IMR-90 (cell line): ENCODE measurements around the gene PDC. TPM values are rescaled to one million over a fixed set of nuclear protein-coding genes. Genes with fewer than 3 reads are reported as not detected.

Source experiments
- ATAC-seq: fragments of 200-7000 bp; cut with Tn5 transposase; 2 replicates; pipeline ENCODE4 v1.9.1; 2020; ENCODE audit warnings: low read depth, mild to moderate bottlenecking, moderate library complexity
- BruUV-seq: library from RNA; stranded (reverse); fragments of 400-500 nt; replicated peaks from 2 replicates; lab custom pipeline; 2021; lab: Mats Ljungman, UMichigan
- CTCF ChIA-PET: fragments of 300-600 bp; formaldehyde crosslinking; extraction: SDS; loops from one replicate; lab custom pipeline; 2021; ENCODE audit warnings: antibody characterized with exemption; lab: Yijun Ruan, JAX
- POLR2A ChIA-PET: fragments of 300-600 bp; sonication (Branson Sonifier 250); formaldehyde crosslinking; loops from one replicate; lab custom pipeline; 2022; ENCODE audit warnings: antibody characterized with exemption; ENCODE audit not compliant: unreplicated experiment; lab: Charles Lee
- DNase-seq: peaks from one replicate; pipeline ENCODE4 v3.0.0; 2013
- H2AFZ ChIP-seq: replicated peaks from 2 replicates; pipeline ENCODE3; 2013; ENCODE audit warnings: low read length, mild to moderate bottlenecking; ENCODE audit not compliant: poor library complexity
- H2AK5ac ChIP-seq: 2 replicates; pipeline ENCODE4 v1.6.1; 2013; ENCODE audit warnings: low read depth, low read length, inconsistent platforms
- H2AK9ac ChIP-seq: replicated peaks from 2 replicates; pipeline ENCODE3; 2013; ENCODE audit warnings: mild to moderate bottlenecking, low read depth, low read length, moderate library complexity; ENCODE audit not compliant: poor library complexity
- H2BK120ac ChIP-seq: 2 replicates; pipeline ENCODE4 v1.6.1; 2013; ENCODE audit warnings: low read depth, low read length, inconsistent platforms
- H2BK15ac ChIP-seq: 3 replicates; pipeline ENCODE4 v1.6.1; 2013; ENCODE audit warnings: low read depth, low read length, inconsistent platforms
- H2BK20ac ChIP-seq: 2 replicates; pipeline ENCODE4 v1.6.1; 2013; ENCODE audit warnings: low read depth, mild to moderate bottlenecking, inconsistent platforms, low read length, moderate library complexity
- H2BK5ac ChIP-seq: 2 replicates; pipeline ENCODE4 v1.6.1; 2013; ENCODE audit warnings: mild to moderate bottlenecking, low read depth, low read length, inconsistent platforms; ENCODE audit not compliant: poor library complexity, severe bottlenecking
- H3K14ac ChIP-seq: replicated peaks from 2 replicates; pipeline ENCODE4 v1.6.1; 2013; ENCODE audit warnings: low read depth, low read length, inconsistent platforms
- H3K18ac ChIP-seq: 2 replicates; pipeline ENCODE4 v1.6.1; 2013; ENCODE audit warnings: low read depth, low read length, control low read depth
- H3K23ac ChIP-seq: 2 replicates; pipeline ENCODE4 v1.6.1; 2013; ENCODE audit warnings: low read depth, low read length, inconsistent platforms
- H3K27ac ChIP-seq: 2 replicates; pipeline ENCODE4 v1.5.1; 2013; ENCODE audit warnings: mild to moderate bottlenecking, control low read depth, low read length; ENCODE audit not compliant: insufficient read depth
- H3K27me3 ChIP-seq: 2 replicates; pipeline ENCODE4 v1.6.1; 2013; ENCODE audit warnings: low read length; ENCODE audit not compliant: control insufficient read depth, insufficient read depth
- H3K36me3 ChIP-seq: 2 replicates; pipeline ENCODE4 v1.6.1; 2013; ENCODE audit warnings: low read length, mixed read lengths; ENCODE audit not compliant: control insufficient read depth, insufficient read depth
- H3K4ac ChIP-seq: 2 replicates; pipeline ENCODE4 v1.6.1; 2013; ENCODE audit warnings: low read depth, low read length, inconsistent platforms
- H3K4me1 ChIP-seq: 2 replicates; pipeline ENCODE4 v1.6.1; 2013; ENCODE audit warnings: low read length, mixed read lengths; ENCODE audit not compliant: control insufficient read depth, insufficient read depth
- H3K4me2 ChIP-seq: 2 replicates; pipeline ENCODE4 v1.6.1; 2013; ENCODE audit warnings: low read depth, mild to moderate bottlenecking, control low read depth, low read length, moderate library complexity
- H3K4me3 ChIP-seq: 2 replicates; pipeline ENCODE4 v1.5.1; 2013; ENCODE audit warnings: low read depth, mild to moderate bottlenecking, control low read depth, low read length, moderate library complexity; ENCODE audit not compliant: insufficient read depth
- H3K56ac ChIP-seq: 2 replicates; pipeline ENCODE4 v1.6.1; 2013; ENCODE audit warnings: low read length, inconsistent platforms; ENCODE audit not compliant: insufficient read depth; ENCODE audit errors: extremely low read depth
- H3K79me1 ChIP-seq, 2 experiments: 2 replicates each; pipeline ENCODE4 v1.6.1; 2013; ENCODE audit warnings: low read length in 2 of 2, inconsistent platforms in 1 of 2, low read depth in 1 of 2
- H3K9ac ChIP-seq: 2 replicates; pipeline ENCODE4 v1.6.1; 2013; ENCODE audit warnings: low read depth, low read length, control low read depth
- H3K9me1 ChIP-seq: 2 replicates; pipeline ENCODE4 v1.6.1; 2013; ENCODE audit warnings: low read length, inconsistent platforms; ENCODE audit not compliant: insufficient read depth
- H3K9me3 ChIP-seq: 2 replicates; pipeline ENCODE4 v1.6.1; 2013; ENCODE audit warnings: low read length; ENCODE audit not compliant: control insufficient read depth, insufficient read depth
- H4K20me1 ChIP-seq: 2 replicates; pipeline ENCODE4 v1.6.1; 2013; ENCODE audit warnings: low read length, inconsistent platforms; ENCODE audit not compliant: insufficient read depth
- H4K5ac ChIP-seq: 2 replicates; pipeline ENCODE4 v1.6.1; 2013; ENCODE audit warnings: mild to moderate bottlenecking, low read depth, low read length, control low read depth
- H4K8ac ChIP-seq, 2 experiments: 2 replicates each; pipeline ENCODE4 v1.6.1; 2013; ENCODE audit warnings: low read depth in 2 of 2, low read length in 2 of 2, control low read depth in 1 of 2, inconsistent platforms in 1 of 2
- H4K91ac ChIP-seq: 2 replicates; pipeline ENCODE4 v1.6.1; 2013; ENCODE audit warnings: low read depth, low read length, inconsistent platforms; ENCODE audit not compliant: insufficient read depth
- CEBPB ChIP-seq: IDR thresholded peaks from 2 replicates; pipeline ENCODE4 v1.6.1; 2012; ENCODE audit warnings: low read depth, low read length, improper control_type of control experiment
- FOS ChIP-seq: fragments of 150-350 bp; IDR thresholded peaks from 2 replicates; pipeline ENCODE4 v1.6.1; 2016; ENCODE audit warnings: low read depth, low read length
- POLR2A ChIP-seq: IDR thresholded peaks from 2 replicates; pipeline ENCODE4 v1.6.1; 2012; ENCODE audit warnings: mild to moderate bottlenecking, low read depth, low read length
- WGBS, 2 experiments: methylation state at CpG; one replicate each; pipeline versions ENCODE4 v1.1.5 to v1.1.7; 2013; ENCODE audit warnings: missing lambda C conversion rate in 2 of 2; ENCODE audit not compliant: insufficient read length in 1 of 2; ENCODE audit errors: extremely low coverage in 2 of 2; 5-methylcytosine and 5-hydroxymethylcytosine counted together
- dilution Hi-C: fragments of 300-500 bp; cut with HindIII; formaldehyde crosslinking; loops from one replicate; pipeline ENCODE4 v1.14.3; 2018; ENCODE audit warnings: low sequenced_read_pairs; ENCODE audit not compliant: unreplicated experiment
- in situ Hi-C: fragments of 300-500 bp; cut with MboI; formaldehyde crosslinking; loops from 3 replicates; pipeline ENCODE4 v1.14.3; 2019; ENCODE audit warnings: low sequenced_read_pairs, inconsistent platforms, mixed read lengths
- intact Hi-C: fragments of 100-400 bp; cut with micrococcal nuclease; formaldehyde crosslinking; loops from 2 replicates; pipeline ENCODE4 v1.10.0; 2022
- polyA plus RNA-seq, 3 experiments: library from polyadenylated mRNA; depleted of rRNA; stranded (reverse); fragments of >200 nt; gene quantifications; 2 replicates each; pipeline ENCODE4 v1.2.3, GENCODE V29; 2012; ENCODE audit warnings: low replicate concordance in 1 of 3
- total RNA-seq: library from RNA; depleted of rRNA; stranded (reverse); fragments of >200 nt; gene quantifications from 2 replicates; pipeline ENCODE4 v1.2.3, GENCODE V29; 2012

The PDC gene
- total and polyA plus RNA-seq, 2 of the 4 experiments (the other 2 are of a cell fraction) = not detected

DNA sequence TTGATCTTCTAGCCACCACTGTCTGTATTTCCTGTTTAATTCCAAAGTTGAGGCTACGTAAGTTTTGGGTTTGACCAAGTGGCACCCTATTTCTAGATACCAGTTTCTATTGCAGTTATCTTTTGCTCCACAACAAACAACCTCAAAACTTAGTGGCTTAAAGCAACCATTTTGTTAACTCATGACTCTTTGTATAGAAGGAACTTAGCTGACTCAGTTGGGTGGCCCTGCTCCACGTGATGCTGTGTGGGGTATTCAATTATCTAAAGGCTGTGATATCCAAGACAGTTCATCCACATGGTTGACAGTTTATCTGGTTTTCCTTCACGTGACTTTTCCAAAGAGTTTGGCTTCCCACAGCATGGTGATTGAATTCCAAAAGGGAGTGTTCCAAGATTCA is 34.8 kb downstream of the PDC start:
- Histone ChIP-seq H2AK5ac (no peak overlapping the region), H4K8ac (no peak overlapping the region), H2AFZ (no peak overlapping the region), H2AK9ac (no peak overlapping the region), H3K27me3 (no peaks in the 10 kb centered on the region), H3K79me1 (no peaks in the 10 kb centered on the region), H3K36me3 (no peaks in the 10 kb centered on the region), H3K18ac (no peak overlapping the region), H3K4me1 (peaks cover 4% of the 10 kb centered on the region), H3K27ac (no peak overlapping the region), H3K56ac (no peak overlapping the region), H3K9ac (no peak overlapping the region), H4K91ac (no peak overlapping the region), H2BK15ac (no peak overlapping the region), H2BK20ac (no peak overlapping the region), H3K4me2 (no peak overlapping the region), H3K14ac (no peak overlapping the region), H3K4me3 (no peak overlapping the region), H4K20me1 (no peaks in the 10 kb centered on the region), H2BK120ac (no peak overlapping the region), H3K9me3 (no peaks in the 10 kb centered on the region), H3K23ac (no peak overlapping the region), H4K5ac (no peak overlapping the region), H2BK5ac (no peak overlapping the region), H3K4ac (no peak overlapping the region), H3K9me1 (no peaks in the 10 kb centered on the region)
- BruUV-seq = no TSS peak
- TF ChIP-seq CEBPB (no peak), FOS (no peak), POLR2A (no peak)
- ATAC-seq = no peak
- WGBS, 2 experiments = no CpG with 5 or more reads among the region's 3 CpGs
- DNase-seq = no peak
- in situ Hi-C loops = no loop called here
- dilution Hi-C loops = no loop called here
- ChIA-PET CTCF (no interaction called here), POLR2A (no interaction called here)
- intact Hi-C loops = no loop called here
